ENCODE data around the gene MPV17L. TPM values are rescaled to one million over a fixed set of nuclear protein-coding genes. Genes with fewer than 3 reads are reported as not detected.
"Not testable (repeated sequence)": the region's sequence is repeated elsewhere in the genome, so short reads cannot be mapped to it uniquely, and the experiment has no call there.

MPV17L gene
- total and polyA plus RNA-seq, 8 donors, result 11.9 to 48.3 (median 27.3) TPM

- no peaks in the 10 kb centered on the region for H3K9me3 ChIP-seq
- 65 to 66% methylated on average over 3 of the region's 3 CpGs for WGBS, 2 donors
- DNase-seq (no peak), ATAC-seq (no peak), FAIRE-seq (no peak)
- H3K27ac ChIP-seq, result no peak overlapping the region
- peaks cover 0 to 12% (median 8%) of the 10 kb centered on the region in 3 donors for H3K4me1 ChIP-seq
- intact Hi-C loops (cut with DNase I), result no loop called here
- TF ChIP-seq CTCF (IDR thresholded peaks at IDR 0.05), result no peak
- H3K27me3 ChIP-seq, result no peaks in the 10 kb centered on the region
- H3K4me3 ChIP-seq, result no peak overlapping the region
- H3K36me3 ChIP-seq, result peaks cover 0 to 31% (median 9%) of the 10 kb centered on the region in 3 donors
Measured at GRCh38 chr16:15401972-15402371, 6.4 kb downstream of the MPV17L start.

- no peaks in the 10 kb centered on the region for H3K9me3 ChIP-seq
- FAIRE-seq (no peak), ATAC-seq (no peak), DNase-seq (no peak)
- WGBS, 2 donors, result 94 to 96% methylated on average over 9 of the region's 9 CpGs
- intact Hi-C loops (cut with DNase I), result no loop called here
- H3K27me3 ChIP-seq, result no peaks in the 10 kb centered on the region
- peaks cover 0 to 41% (median 9%) of the 10 kb centered on the region in 3 donors for H3K36me3 ChIP-seq
- no peak overlapping the region for H3K4me3 ChIP-seq
- TF ChIP-seq CTCF (IDR thresholded peaks at IDR 0.05), result no peak
- H3K27ac ChIP-seq, result no peak overlapping the region
- peaks cover 0 to 8% (median 6%) of the 10 kb centered on the region in 3 donors for H3K4me1 ChIP-seq
Measured at GRCh38 chr16:15403392-15403995, 7.9 kb downstream of the MPV17L start.

- H3K27ac ChIP-seq, result not testable (repeated sequence)
- 90 to 98% methylated on average over 3 of the region's 3 CpGs for WGBS, 2 donors
Measured at GRCh38 chr16:15404091-15404490, 8.5 kb downstream of the MPV17L start.

GRCh38 chr16:15404792-15405191, 9.2 kb downstream of the MPV17L start:
- ATAC-seq (no peak), FAIRE-seq (no peak), DNase-seq (no peak)
- no peaks in the 10 kb centered on the region for H3K4me1 ChIP-seq
- WGBS, 2 donors, result 66 to 85% methylated on average over 4 of the region's 4 CpGs
- H3K9me3 ChIP-seq, result no peaks in the 10 kb centered on the region
- intact Hi-C loops (cut with DNase I), result no loop called here
- H3K36me3 ChIP-seq, result peaks cover 0 to 44% (median 9%) of the 10 kb centered on the region in 3 donors
- no peaks in the 10 kb centered on the region for H3K27me3 ChIP-seq
- no peak for TF ChIP-seq CTCF (IDR thresholded peaks at IDR 0.05)
- H3K27ac ChIP-seq, result no peak overlapping the region
- H3K4me3 ChIP-seq, result no peak overlapping the region

More at GRCh38 chr16:15404091-15404490, 8.5 kb downstream of the MPV17L start:
- H3K9me3 ChIP-seq; H3K27me3 ChIP-seq; intact Hi-C loops (cut with DNase I); ATAC-seq; H3K4me3 ChIP-seq; H3K4me1 ChIP-seq; DNase-seq; FAIRE-seq: not testable (repeated sequence)
- H3K36me3 ChIP-seq, result peaks cover 0 to 44% (median 9%) of the 10 kb centered on the region in 3 donors

- WGBS, 2 donors, result 76 to 78% methylated on average over 4 of the region's 4 CpGs
- H3K36me3 ChIP-seq, result peaks cover 0 to 25% (median 9%) of the 10 kb centered on the region in 3 donors
- H3K27ac ChIP-seq; H3K9me3 ChIP-seq; FAIRE-seq; DNase-seq; H3K4me3 ChIP-seq; H3K27me3 ChIP-seq; H3K4me1 ChIP-seq; intact Hi-C loops (cut with DNase I): not testable (repeated sequence)
- peak in 1 of 4 donors; percentile 22 for ATAC-seq
Measured at GRCh38 chr16:15407756-15408155, 12.2 kb downstream of the MPV17L start.

GRCh38 chr16:15409476-15409875, 13.9 kb downstream of the MPV17L start:
- H3K27me3 ChIP-seq; H3K27ac ChIP-seq; H3K9me3 ChIP-seq; intact Hi-C loops (cut with DNase I); FAIRE-seq; ATAC-seq; H3K4me3 ChIP-seq; DNase-seq; H3K4me1 ChIP-seq: not testable (repeated sequence)
- 93 to 94% methylated on average over 6 of the region's 6 CpGs for WGBS, 2 donors
- peaks cover 0 to 12% (median under 1%) of the 10 kb centered on the region in 3 donors for H3K36me3 ChIP-seq

Measured in pancreas (tissue), 10 donors.